NCI-H2196 treated with DMSO at 0.1 percent for 48 hours (cell line): ENCODE data around the gene SHANK1.
"Not testable (repeated sequence)": the region's sequence is repeated elsewhere in the genome, so short reads cannot be mapped to it uniquely, and the experiment has no call there.

Source experiments
- DNase-seq: peaks from one replicate; lab custom pipeline; 2025; ENCODE audit not compliant: unreplicated experiment; lab: John Stamatoyannopoulos, UW

Gene SHANK1

GRCh38 chr19:50719566-50719965, at the start of gene SHANK1:
Gene SHANK1, minus strand, starts transcription at chr19:50719802. Its CDS starts 2,883 bp downstream, at chr19:50716919.
- DNase-seq: no peak

DNA sequence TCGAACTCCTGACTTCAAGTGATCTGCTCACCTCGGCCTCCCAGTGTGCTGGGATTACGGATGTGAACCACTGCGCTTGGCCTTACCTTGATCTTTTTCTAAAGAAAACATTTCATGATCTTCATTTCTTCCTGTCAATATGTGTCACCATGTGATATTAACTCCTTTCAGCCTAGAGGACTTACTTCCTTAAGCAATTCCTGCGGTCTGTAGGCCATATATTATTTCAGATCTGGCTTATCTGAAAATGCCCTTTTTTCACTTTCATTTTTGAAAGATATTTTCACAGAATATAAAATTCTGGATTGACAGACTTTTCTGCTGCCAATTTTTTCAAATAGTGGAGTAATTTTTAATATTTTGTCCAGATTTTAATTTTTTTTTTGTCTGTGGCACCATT, 48.7 kb upstream of the SHANK1 start:
- no peak for DNase-seq

GRCh38 chr19:50767263-50767662, 47.7 kb upstream of the SHANK1 start:
- DNase-seq: not testable (repeated sequence)

DNA sequence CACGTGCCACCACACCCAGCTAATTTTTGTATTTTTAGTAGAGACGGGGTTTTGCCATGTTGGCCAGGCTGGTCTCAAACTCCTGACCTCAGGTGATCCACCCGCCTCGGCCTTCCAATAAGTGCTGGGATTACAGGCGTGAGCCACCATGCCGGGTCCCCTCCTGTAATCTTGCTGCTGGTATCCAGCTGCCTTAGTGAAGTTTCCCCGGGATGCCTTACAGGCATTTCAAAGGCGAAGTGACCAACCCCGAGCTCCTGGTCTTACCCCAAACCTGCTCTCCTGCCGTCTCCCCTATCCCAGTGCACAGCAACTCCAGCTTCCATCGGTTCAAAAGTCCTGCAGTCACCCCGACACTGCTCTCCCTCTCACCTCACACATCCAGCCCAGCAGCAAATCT, 47.1 kb upstream of the SHANK1 start:
- not testable (repeated sequence) for DNase-seq

DNA sequence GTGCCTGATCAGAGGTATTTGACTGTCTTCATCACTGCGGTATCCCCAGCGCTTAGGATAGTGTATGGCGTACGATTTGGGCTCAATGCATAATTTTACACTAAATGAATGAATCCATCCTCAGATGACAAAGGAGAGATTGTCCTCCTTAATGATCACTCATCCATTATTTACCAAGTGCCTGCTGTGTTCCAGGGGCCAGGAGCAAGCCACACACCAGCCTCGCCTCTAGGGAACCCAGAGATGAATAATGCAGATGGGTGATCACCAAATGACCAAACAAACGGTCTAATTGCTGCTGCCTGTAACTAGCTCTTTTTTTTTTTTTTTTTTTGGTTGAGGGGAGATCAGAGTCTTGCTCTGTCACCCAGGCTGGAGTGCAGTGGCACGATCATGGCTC, 44.8 kb upstream of the SHANK1 start:
- no peak for DNase-seq

- DNase-seq: not testable (repeated sequence)
These were observed 43.9 kb upstream of the SHANK1 start for GRCh38 chr19:50763521-50763920.

- DNase-seq: not testable (repeated sequence)
These were observed 41.9 kb upstream of the SHANK1 start for GRCh38 chr19:50761501-50761900.

GRCh38 chr19:50759886-50760285, 40.3 kb upstream of the SHANK1 start:
- no peak for DNase-seq

GRCh38 chr19:50759076-50759475, 39.5 kb upstream of the SHANK1 start:
- DNase-seq: not testable (repeated sequence)

- not testable (repeated sequence) for DNase-seq
These were observed 38.0 kb upstream of the SHANK1 start for GRCh38 chr19:50757624-50758023.

- not testable (repeated sequence) for DNase-seq
These were observed 36.6 kb upstream of the SHANK1 start for GRCh38 chr19:50756244-50756643.

- no peak for DNase-seq
These were observed 34.3 kb upstream of the SHANK1 start for GRCh38 chr19:50753879-50754278.

DNA sequence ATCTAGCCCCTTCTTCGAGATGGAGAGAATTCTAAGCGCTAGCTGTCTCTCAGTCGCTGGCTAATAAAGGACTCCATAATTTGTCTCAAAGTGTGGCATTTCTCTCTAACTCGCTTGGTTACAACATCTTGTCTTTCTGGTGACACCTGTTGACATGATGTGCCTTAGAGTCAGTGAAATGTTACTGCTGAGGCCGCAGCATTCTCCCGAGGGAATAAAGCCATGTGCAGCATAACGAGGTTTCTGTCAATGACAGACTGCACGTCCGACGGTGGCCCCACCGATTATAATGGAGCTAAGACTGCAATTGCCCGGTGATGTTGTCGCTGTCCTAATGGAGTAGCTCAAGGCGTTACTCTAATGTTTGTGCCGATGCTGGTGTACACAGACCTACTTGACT, 30.4 kb upstream of the SHANK1 start:
- DNase-seq: no peak

- no peak for DNase-seq
These were observed 29.9 kb upstream of the SHANK1 start for GRCh38 chr19:50749490-50749889.

DNA sequence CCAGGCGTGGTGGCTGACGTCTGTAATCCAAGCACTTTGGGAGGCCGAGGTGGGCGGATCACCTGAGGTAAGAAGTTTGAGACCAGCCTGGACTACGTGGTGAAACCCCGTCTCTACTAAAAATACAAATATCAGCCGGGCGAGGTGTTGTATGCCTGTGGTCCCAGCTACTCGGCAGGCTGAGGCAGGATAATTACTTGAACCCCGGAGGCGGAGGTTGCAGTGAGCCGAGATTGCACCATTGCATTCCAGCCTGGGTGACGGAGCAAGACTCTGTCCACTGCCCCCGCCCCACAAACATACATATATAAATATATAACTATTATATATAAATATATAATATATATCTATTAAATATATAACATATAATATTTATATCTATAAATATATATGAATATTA, 27.5 kb upstream of the SHANK1 start:
- not testable (repeated sequence) for DNase-seq

- DNase-seq: no peak
These were observed 25.6 kb upstream of the SHANK1 start for GRCh38 chr19:50745221-50745620.

DNA sequence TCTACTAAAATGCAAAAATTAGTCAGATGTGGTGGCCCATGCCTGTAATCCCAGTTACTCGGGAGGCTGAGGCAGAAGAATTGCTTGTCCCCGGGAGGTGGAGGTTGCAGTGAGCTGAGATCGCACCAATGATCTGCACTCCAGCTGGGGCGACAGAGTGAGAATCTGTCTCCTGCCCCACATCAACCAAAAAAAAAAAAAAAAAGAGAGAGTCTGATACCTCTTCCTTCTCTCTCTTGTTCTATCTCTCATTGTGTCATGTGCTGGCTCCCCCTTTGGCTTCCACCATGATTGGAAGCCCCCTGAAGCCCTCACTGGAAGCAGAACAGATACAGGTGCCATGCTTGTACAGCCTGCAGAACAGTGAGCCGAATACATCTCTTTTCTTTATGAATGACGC, 23.9 kb upstream of the SHANK1 start:
- DNase-seq: no peak

GRCh38 chr19:50741179-50741933, 21.8 kb upstream of the SHANK1 start:
- no peak for DNase-seq

DNA sequence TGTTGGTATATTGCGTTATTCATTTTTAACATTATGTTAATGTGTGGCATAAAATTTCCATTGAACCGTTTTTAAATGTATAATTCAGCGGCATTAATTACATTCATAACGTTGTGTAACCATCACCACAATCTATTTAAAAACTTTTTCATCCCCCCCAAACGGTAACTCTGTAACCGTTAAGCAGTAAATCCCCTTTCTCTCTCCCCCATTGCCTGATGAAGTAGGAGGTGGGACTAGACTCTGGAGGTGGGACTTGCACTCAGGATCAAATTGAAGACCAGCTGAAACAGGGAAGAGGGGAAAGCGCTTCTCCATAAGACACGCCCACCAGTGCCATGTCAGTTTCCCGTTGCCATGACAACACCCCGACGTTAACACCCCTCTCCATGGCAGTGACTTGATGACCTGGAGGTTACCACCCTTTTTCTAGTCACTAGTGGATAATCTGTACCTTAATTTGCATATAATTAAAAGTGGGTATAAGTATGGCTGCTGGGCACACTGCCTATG, 20.4 kb upstream of the SHANK1 start:
- DNase-seq: no peak

DNA sequence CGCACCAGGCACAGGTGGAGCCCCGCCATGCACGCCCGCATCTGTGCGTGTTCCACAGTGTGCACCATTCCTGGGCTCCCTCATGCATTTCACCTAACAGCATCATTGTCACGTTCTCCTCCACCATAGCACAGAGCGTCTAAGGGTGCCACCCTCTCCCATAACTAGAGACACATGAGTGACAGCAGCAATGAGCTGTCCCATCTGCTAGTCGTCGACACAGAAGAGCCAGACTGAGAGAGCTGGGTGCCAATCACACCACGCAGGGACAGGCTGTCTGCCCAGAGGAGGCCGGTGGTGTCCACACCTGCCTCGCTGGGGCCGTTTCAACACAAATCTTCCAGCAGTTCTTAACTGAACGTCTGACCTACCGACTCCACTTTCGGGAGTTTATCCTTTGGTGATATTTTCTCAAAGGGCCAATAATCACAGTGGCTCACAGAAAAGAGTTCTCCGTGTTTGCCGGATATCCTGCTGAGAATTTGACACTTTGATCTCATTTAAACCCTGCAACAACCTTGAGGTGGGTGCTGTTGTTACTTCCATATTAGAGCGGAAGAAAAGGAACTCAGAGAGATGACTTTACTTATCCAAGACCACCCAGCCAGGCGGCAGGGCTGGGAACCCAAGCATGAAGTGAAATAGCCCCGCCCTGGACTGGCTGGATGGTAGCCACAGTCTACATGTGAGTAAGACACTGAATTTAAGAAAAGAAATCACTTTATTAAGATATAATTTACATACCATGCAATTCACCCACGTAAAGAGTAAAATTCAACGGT, 19.7 kb upstream of the SHANK1 start:
- no peak for DNase-seq

- DNase-seq: no peak
These were observed 16.7 kb upstream of the SHANK1 start for GRCh38 chr19:50736338-50736737.

DNA sequence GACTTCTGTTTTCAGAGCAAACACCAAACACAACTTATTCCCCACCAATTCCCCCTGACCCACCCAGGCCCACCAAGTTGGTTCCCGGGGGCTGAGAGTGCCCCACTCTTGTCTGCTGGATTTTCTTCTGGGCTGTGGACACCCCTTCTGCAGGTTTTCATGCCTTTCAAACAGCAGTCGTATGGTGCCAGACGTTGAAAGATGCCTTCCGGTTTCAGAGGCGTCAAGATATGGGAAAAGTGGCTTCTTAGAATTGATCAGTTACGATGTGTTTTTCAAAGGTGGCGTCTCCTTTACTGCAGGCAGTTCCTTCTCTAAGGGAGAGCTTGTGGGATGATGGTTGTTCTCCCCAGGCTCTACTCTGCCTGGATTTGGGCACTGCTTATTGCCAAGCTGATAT, 16.3 kb upstream of the SHANK1 start:
- DNase-seq: no peak
